Measurements from ENCODE around the gene SPINK4.

- TF ChIP-seq CTCF (IDR thresholded peaks at IDR 0.05) (no peak), POLR2A (IDR thresholded peaks at IDR 0.05) (no peak)
Measured at GRCh38 chr9:33222031-33222430, 17.9 kb upstream of the SPINK4 start.
